Naive B cell (primary cell): ENCODE measurements around the gene SMIM13. TPM values are rescaled to one million over a fixed set of nuclear protein-coding genes. Genes with fewer than 3 reads are reported as not detected.

ENCODE experiments used
- ATAC-seq, 2 donors: fragments of 150-1000 bp; cut with Tn5 transposase; 2 replicates each; pipeline ENCODE4 v1.10.0; 2021; ENCODE audit warnings: low read depth in 2 of 2, mild to moderate bottlenecking in 2 of 2, moderate library complexity in 2 of 2
- DNase-seq: peaks from one replicate; pipeline ENCODE4 v3.0.0; 2022
- H3K27ac Mint-ChIP-seq, 6 donors: one replicate each; pipeline ENCODE4 v1.8.0; 2020 to 2022; ENCODE audit warnings: mild to moderate bottlenecking in 6 of 6, mixed read lengths in 6 of 6, moderate library complexity in 5 of 6, inconsistent platforms in 2 of 6
- H3K27me3 Mint-ChIP-seq, 3 donors: one replicate each; pipeline ENCODE4 v1.8.0; 2021 to 2022; ENCODE audit warnings: mixed read lengths in 3 of 3, mild to moderate bottlenecking in 1 of 3
- H3K36me3 Mint-ChIP-seq, 2 donors: one replicate each; pipeline ENCODE4 v1.8.0; 2020 to 2022; ENCODE audit warnings: mixed read lengths in 2 of 2, inconsistent platforms in 1 of 2, mild to moderate bottlenecking in 1 of 2
- H3K4me1 Mint-ChIP-seq, 3 donors: one replicate each; pipeline ENCODE4 v1.8.0; 2020 to 2022; ENCODE audit warnings: mixed read lengths in 3 of 3, inconsistent platforms in 1 of 3, mild to moderate bottlenecking in 1 of 3, moderate library complexity in 1 of 3
- H3K4me3 Mint-ChIP-seq, 8 donors: one replicate each; pipeline ENCODE4 v1.8.0; 2020 to 2022; ENCODE audit warnings: mild to moderate bottlenecking in 8 of 8, mixed read lengths in 8 of 8, moderate library complexity in 8 of 8, inconsistent platforms in 2 of 8
- H3K9me3 Mint-ChIP-seq, 7 donors: one replicate each; pipeline ENCODE4 v1.8.0; 2020 to 2022; ENCODE audit warnings: mixed read lengths in 7 of 7, mild to moderate bottlenecking in 5 of 7, inconsistent platforms in 2 of 7, moderate library complexity in 1 of 7
- polyA plus RNA-seq, 6 donors: library from polyadenylated mRNA; unstranded; fragments of 300-500 nt; fragmentation: Illumina TruSeq; gene quantifications; one replicate each; pipeline ENCODE4 v1.2.3, GENCODE V29; 2021; ENCODE audit warnings: low read depth in 6 of 6

The SMIM13 gene
- polyA plus RNA-seq, result 1 to 10 TPM; 1.1 to 4.2 (median 2.1) TPM

- peak within 1 kb of the TSS; percentile 95 to 98 (median 96) for H3K27ac Mint-ChIP-seq
Measured at GRCh38 chr6:11093626-11094410, at the start of gene SMIM13. Gene SMIM13 (plus strand): TSS chr6:11093834. CDS start chr6:11094314, 480 bp downstream.

GRCh38 chr6:11043961-11044711 lies 49.5 kb upstream of the SMIM13 start, which contains the start of gene ELOVL2:
Gene ELOVL2 (minus strand): TSS chr6:11044305. CDS start chr6:11044230, 75 bp downstream.
- Mint-ChIP-seq H3K9me3 (peaks cover 0 to 8% (median 0%) of the 10 kb centered on the region in 7 donors), H3K27ac (peak within 1 kb of the TSS in 2 of 6 donors; percentile 27 to 29), H3K27me3 (peaks cover 44 to 55% (median 53%) of the 10 kb centered on the region in 3 donors), H3K4me1 (peaks cover 11 to 16% (median 14%) of the 10 kb centered on the region in 3 donors), H3K4me3 (peak within 1 kb of the TSS; percentile 79 to 93 (median 86)), H3K36me3 (no peaks in the 10 kb centered on the region)
- peak; percentile 70 to 76 for ATAC-seq
- DNase-seq, result peak; percentile 35

More at GRCh38 chr6:11093626-11094410, at the start of gene SMIM13:
- peaks cover 0 to 4% (median 0%) of the 10 kb centered on the region in 3 donors for H3K27me3 Mint-ChIP-seq
- H3K9me3 Mint-ChIP-seq, result no peaks in the 10 kb centered on the region
- H3K36me3 Mint-ChIP-seq, result no peaks in the 10 kb centered on the region
- H3K4me1 Mint-ChIP-seq, result peaks cover 16 to 26% (median 25%) of the 10 kb centered on the region in 3 donors
- ATAC-seq (peak; percentile 90), DNase-seq (peak; percentile 95)
- peak within 1 kb of the TSS; percentile 90 to 99 (median 98) for H3K4me3 Mint-ChIP-seq

GRCh38 chr6:11044712-11045167 lies 48.9 kb upstream of the SMIM13 start:
- ATAC-seq (no peak), DNase-seq (no peak)

GRCh38 chr6:11050731-11051130 lies 42.9 kb upstream of the SMIM13 start:
- no peak for ATAC-seq
- no peaks in the 10 kb centered on the region for H3K9me3 Mint-ChIP-seq
- no peak overlapping the region for H3K27ac Mint-ChIP-seq
- no peaks in the 10 kb centered on the region for H3K4me1 Mint-ChIP-seq
- peaks cover 35 to 61% (median 48%) of the 10 kb centered on the region in 3 donors for H3K27me3 Mint-ChIP-seq
- no peak overlapping the region for H3K4me3 Mint-ChIP-seq
- no peak for DNase-seq
- no peaks in the 10 kb centered on the region for H3K36me3 Mint-ChIP-seq

More at GRCh38 chr6:11044712-11045167, 48.9 kb upstream of the SMIM13 start:
- Mint-ChIP-seq H3K27me3 (peaks cover 50 to 59% (median 55%) of the 10 kb centered on the region in 3 donors), H3K4me1 (peaks cover 11 to 16% (median 14%) of the 10 kb centered on the region in 3 donors), H3K4me3 (peak overlapping the region; percentile 72 to 88 (median 83)), H3K9me3 (peaks cover 0 to 8% (median 0%) of the 10 kb centered on the region in 7 donors), H3K27ac (no peak overlapping the region), H3K36me3 (no peaks in the 10 kb centered on the region)

GRCh38 chr6:11053307-11053706 lies 40.3 kb upstream of the SMIM13 start:
- DNase-seq, result no peak
- ATAC-seq, result no peak
- Mint-ChIP-seq H3K9me3 (no peaks in the 10 kb centered on the region), H3K4me3 (no peak overlapping the region), H3K4me1 (no peaks in the 10 kb centered on the region), H3K27ac (no peak overlapping the region), H3K27me3 (peaks cover 18 to 39% (median 32%) of the 10 kb centered on the region in 3 donors), H3K36me3 (no peaks in the 10 kb centered on the region)

GRCh38 chr6:11054722-11055121 lies 38.9 kb upstream of the SMIM13 start:
- Mint-ChIP-seq H3K27ac (no peak overlapping the region), H3K9me3 (no peaks in the 10 kb centered on the region), H3K4me3 (no peak overlapping the region), H3K27me3 (peaks cover 10 to 31% (median 19%) of the 10 kb centered on the region in 3 donors), H3K4me1 (no peaks in the 10 kb centered on the region), H3K36me3 (no peaks in the 10 kb centered on the region)
- DNase-seq, result no peak
- ATAC-seq, result no peak

- no peak overlapping the region for H3K27ac Mint-ChIP-seq
- no peaks in the 10 kb centered on the region for H3K4me1 Mint-ChIP-seq
- ATAC-seq, result no peak
- DNase-seq, result no peak
- H3K36me3 Mint-ChIP-seq, result peaks cover 0 to 3% of the 10 kb centered on the region in 2 donors
- H3K27me3 Mint-ChIP-seq, result peaks cover 7 to 27% (median 20%) of the 10 kb centered on the region in 3 donors
- H3K4me3 Mint-ChIP-seq, result no peak overlapping the region
- H3K9me3 Mint-ChIP-seq, result no peaks in the 10 kb centered on the region
Measured at GRCh38 chr6:11055127-11055627, 38.5 kb upstream of the SMIM13 start.

GRCh38 chr6:11056871-11057270 lies 36.8 kb upstream of the SMIM13 start:
- Mint-ChIP-seq H3K4me3 (no peak overlapping the region), H3K4me1 (no peaks in the 10 kb centered on the region), H3K9me3 (no peaks in the 10 kb centered on the region), H3K36me3 (peaks cover 0 to 5% of the 10 kb centered on the region in 2 donors), H3K27me3 (peaks cover 11 to 22% (median 16%) of the 10 kb centered on the region in 3 donors), H3K27ac (peak overlapping the region in 2 of 6 donors; percentile 21 to 60)
- ATAC-seq (no peak), DNase-seq (no peak)

- DNase-seq (no peak), ATAC-seq (no peak)
- H3K27ac Mint-ChIP-seq, result no peak overlapping the region
- H3K27me3 Mint-ChIP-seq, result peaks cover 12 to 18% (median 13%) of the 10 kb centered on the region in 3 donors
- no peaks in the 10 kb centered on the region for H3K9me3 Mint-ChIP-seq
- no peaks in the 10 kb centered on the region for H3K4me1 Mint-ChIP-seq
- peaks cover 0 to 5% of the 10 kb centered on the region in 2 donors for H3K36me3 Mint-ChIP-seq
- H3K4me3 Mint-ChIP-seq, result no peak overlapping the region
Measured at GRCh38 chr6:11058406-11058805, 35.2 kb upstream of the SMIM13 start.

- H3K9me3 Mint-ChIP-seq, result no peaks in the 10 kb centered on the region
- peaks cover 0 to 5% of the 10 kb centered on the region in 2 donors for H3K36me3 Mint-ChIP-seq
- no peak overlapping the region for H3K27ac Mint-ChIP-seq
- no peak for ATAC-seq
- DNase-seq, result no peak
- no peak overlapping the region for H3K4me3 Mint-ChIP-seq
- peaks cover 5 to 17% (median 13%) of the 10 kb centered on the region in 3 donors for H3K27me3 Mint-ChIP-seq
- H3K4me1 Mint-ChIP-seq, result no peaks in the 10 kb centered on the region
Measured at GRCh38 chr6:11062083-11062482, 31.6 kb upstream of the SMIM13 start.

- no peaks in the 10 kb centered on the region for H3K9me3 Mint-ChIP-seq
- no peak overlapping the region for H3K27ac Mint-ChIP-seq
- no peaks in the 10 kb centered on the region for H3K4me1 Mint-ChIP-seq
Measured at GRCh38 chr6:11062715-11063114, 30.9 kb upstream of the SMIM13 start.

GRCh38 chr6:11064836-11065235 lies 28.8 kb upstream of the SMIM13 start:
- DNase-seq (no peak), ATAC-seq (no peak)
- peaks cover 5 to 17% (median 13%) of the 10 kb centered on the region in 3 donors for H3K27me3 Mint-ChIP-seq
- H3K27ac Mint-ChIP-seq, result peak overlapping the region in 1 of 6 donors; percentile 17
- no peaks in the 10 kb centered on the region for H3K9me3 Mint-ChIP-seq
- H3K36me3 Mint-ChIP-seq, result peaks cover 0 to 5% of the 10 kb centered on the region in 2 donors
- no peak overlapping the region for H3K4me3 Mint-ChIP-seq
- H3K4me1 Mint-ChIP-seq, result no peaks in the 10 kb centered on the region

More at GRCh38 chr6:11062715-11063114, 30.9 kb upstream of the SMIM13 start:
- Mint-ChIP-seq H3K27me3 (peaks cover 5 to 17% (median 13%) of the 10 kb centered on the region in 3 donors), H3K4me3 (no peak overlapping the region), H3K36me3 (peaks cover 0 to 5% of the 10 kb centered on the region in 2 donors)
- no peak for DNase-seq
- no peak for ATAC-seq
